ENCODE measurements around the gene CAMTA1.

Gene CAMTA1

GRCh38 chr1:7573481-7573880, 788.2 kb downstream of the CAMTA1 start:
- DNase-seq: no peak

- DNase-seq: no peak
Observed at GRCh38 chr1:7574121-7575040, 789.1 kb downstream of the CAMTA1 start.

DNA sequence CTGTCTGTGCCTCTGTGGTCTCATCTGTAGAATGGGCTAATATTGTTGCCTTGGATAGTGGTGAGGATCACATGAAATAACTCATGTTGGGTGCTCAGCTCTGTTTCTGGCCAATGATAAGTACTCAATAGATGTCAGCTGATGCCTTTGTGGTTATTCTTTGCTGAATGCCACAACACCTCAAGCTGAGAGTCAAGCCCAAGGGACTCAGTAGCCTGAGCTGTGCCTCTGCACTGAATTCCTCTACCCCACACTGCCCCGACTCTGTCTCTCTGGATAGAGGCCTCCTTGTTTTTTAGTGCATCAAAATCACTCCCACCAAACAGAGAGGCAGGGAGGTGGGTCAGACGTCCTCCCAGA, 789.8 kb downstream of the CAMTA1 start:
- DNase-seq: no peak

- no peak for DNase-seq
Observed at GRCh38 chr1:7576946-7577657, 791.8 kb downstream of the CAMTA1 start.

GRCh38 chr1:7578206-7578605, 793.0 kb downstream of the CAMTA1 start:
- no peak for DNase-seq

DNA sequence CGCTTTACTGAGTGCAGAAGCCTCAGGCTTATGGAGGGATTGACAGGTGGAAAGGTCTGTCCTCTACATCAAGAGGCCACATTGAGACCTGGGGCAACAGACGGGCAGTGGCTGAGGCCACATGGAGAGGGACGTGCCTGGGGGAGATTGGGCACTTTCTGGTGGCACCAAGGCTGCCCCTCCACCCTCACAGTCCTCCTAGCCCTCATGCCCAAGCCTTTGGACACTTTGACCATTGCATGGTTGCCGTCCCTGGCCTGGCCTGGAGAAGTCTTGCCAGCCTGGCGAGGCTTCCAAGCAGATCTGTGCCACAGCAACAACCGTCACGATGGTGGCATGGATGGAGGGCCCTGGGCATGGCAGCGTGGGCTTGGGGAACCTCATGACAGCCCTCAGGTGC, 793.8 kb downstream of the CAMTA1 start:
- DNase-seq: no peak

GRCh38 chr1:7579831-7580804, 794.9 kb downstream of the CAMTA1 start:
- DNase-seq: no peak

GRCh38 chr1:7580923-7581753, 795.9 kb downstream of the CAMTA1 start:
- no peak for DNase-seq

GRCh38 chr1:7581754-7582459, 796.7 kb downstream of the CAMTA1 start:
- no peak for DNase-seq

- no peak for DNase-seq
Observed at GRCh38 chr1:7582460-7582972, 797.3 kb downstream of the CAMTA1 start.

DNA sequence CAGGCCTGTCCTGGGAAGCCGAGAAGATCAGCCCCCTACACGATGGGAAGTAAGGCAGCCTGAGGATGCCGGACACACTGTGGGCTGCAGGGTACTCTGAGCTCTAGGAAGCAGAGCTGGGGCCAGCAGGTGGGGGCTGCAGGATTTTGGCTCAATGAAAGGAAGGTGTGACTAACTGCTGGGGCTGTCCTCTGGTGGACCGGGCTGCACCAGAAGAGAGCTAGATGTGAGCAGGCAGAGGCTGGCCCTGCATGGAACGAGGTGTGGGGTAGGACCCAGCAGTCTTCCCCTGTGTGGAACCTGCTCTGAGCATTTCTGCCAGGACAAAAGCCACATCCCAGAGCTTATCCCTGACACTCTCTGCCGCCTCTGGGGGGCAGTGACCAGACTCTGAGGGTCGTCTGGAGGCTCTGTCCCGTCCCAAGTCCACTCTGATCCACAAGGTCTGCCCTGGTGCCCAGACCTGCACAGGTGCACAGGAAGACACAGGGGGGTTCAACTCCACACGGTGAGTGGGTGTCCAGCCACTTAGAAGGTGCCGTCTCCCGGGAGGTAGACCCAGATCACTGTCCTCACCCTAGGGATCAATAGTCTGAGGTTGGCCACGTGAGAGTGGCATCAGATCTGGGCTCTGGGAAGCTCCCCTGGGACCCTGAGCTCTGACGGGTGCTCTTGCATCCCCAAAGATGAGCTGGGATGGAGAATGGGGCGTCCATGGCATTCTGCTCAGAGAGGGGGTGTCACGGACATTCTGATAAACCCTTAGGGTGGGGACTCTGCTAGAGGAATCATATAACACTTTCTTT, 798.2 kb downstream of the CAMTA1 start:
- no peak for DNase-seq

- no peak for DNase-seq
Observed at GRCh38 chr1:7584157-7584556, 798.9 kb downstream of the CAMTA1 start.

DNA sequence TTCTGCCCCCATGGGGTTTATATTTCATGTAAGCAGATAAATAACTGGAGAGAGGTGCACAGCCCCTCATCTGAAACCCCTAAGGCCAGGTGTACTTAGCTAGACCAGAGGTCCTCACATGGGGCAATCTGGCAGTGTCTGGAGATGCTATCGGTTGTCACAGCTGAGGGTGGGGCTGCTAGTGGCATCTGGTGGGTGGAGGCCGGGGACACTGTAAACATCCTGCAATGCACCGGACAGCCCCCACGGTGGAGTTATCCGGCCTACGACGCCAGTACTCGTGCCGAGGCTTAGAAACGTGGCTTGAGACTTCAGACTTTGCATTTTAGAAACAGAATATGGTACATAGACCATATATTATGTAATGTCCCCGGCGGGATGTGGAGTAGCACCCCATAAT, 799.4 kb downstream of the CAMTA1 start:
- DNase-seq: no peak

GRCh38 chr1:7585216-7585907, 800.1 kb downstream of the CAMTA1 start:
- no peak for DNase-seq

- no peak for DNase-seq
Observed at GRCh38 chr1:7586031-7586941, 801.0 kb downstream of the CAMTA1 start.

DNA sequence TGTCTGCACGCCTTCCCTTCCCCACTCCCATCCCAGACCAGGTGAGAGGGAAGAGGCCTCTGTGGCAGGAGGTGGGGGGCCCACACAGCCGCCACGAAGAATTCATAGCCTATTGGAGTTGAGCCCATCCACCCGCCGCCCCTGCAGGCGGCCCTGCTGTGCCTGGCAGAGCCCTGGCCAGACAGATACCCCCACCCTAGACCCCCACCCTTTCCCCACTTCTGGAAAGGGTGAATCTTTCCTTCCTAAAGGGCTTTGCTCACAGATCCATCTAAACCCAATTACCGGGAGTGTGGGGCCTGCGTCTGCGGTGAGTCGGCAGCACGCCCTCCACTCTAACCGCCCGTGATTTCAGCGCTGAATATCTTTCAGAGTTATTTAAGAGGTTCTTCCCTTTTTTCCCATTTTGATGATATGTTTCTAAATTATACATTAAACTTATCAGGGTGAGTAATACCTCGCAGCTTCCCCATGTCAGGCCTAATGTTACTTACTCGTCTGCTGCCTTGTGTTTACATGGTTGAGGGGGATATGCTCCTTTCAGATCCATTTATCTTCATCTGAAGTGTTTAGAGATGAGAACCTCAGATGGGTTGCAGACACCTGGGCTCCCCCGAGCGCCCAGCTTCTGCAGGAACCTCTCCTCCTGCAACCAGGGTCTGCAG, 802.0 kb downstream of the CAMTA1 start:
- DNase-seq: no peak

GRCh38 chr1:7587773-7588456, 802.7 kb downstream of the CAMTA1 start:
- DNase-seq: no peak

All from NCI-H1105 (cell line).